Gastroesophageal sphincter (tissue), 3 donors: ENCODE data around the gene CAMK2N1.
A peak's percentile ranks its signal among the peaks of the same experiment; 100 is the strongest.

Experiments
- CTCF ChIP-seq, 4 experiments: fragments of 200-600 bp in 2 of 4; fragments of 450-650 bp in 2 of 4; sonication (generic) in 1 of 4; IDR thresholded peaks; one replicate each; pipeline ENCODE4 v1.5.1; 2017 to 2019; ENCODE audit warnings: antibody characterized with exemption in 4 of 4, mild to moderate bottlenecking in 2 of 4, moderate library complexity in 2 of 4
- EP300 ChIP-seq: sonication (generic); formaldehyde crosslinking; IDR thresholded peaks from one replicate; pipeline ENCODE4 v1.6.1; 2017; ENCODE audit warnings: antibody characterized with exemption, mild to moderate bottlenecking
- POLR2A ChIP-seq, 2 donors: fragments of 450-650 bp; IDR thresholded peaks; one replicate each; pipeline ENCODE4 v1.6.1; 2017; ENCODE audit warnings: antibody characterized with exemption in 2 of 2, mild to moderate bottlenecking in 2 of 2, moderate library complexity in 1 of 2

GRCh38 chr1:20487236-20487590 lies 1.2 kb upstream of the CAMK2N1 start:
- TF ChIP-seq CTCF (IDR thresholded peaks at IDR 0.05) (peak in 1 of 4 experiments; percentile 0), POLR2A (IDR thresholded peaks at IDR 0.05) (no peak), EP300 (no peak)
